HepG2 (cell line): ENCODE data around the gene C19orf47. TPM values are rescaled to one million over a fixed set of nuclear protein-coding genes. Genes with fewer than 3 reads are reported as not detected.
A peak's percentile ranks its signal among the peaks of the same experiment; 100 is the strongest.

ENCODE experiments used
- ARHGAP35 ChIP-seq: sonication (generic); formaldehyde crosslinking; IDR thresholded peaks from 2 replicates; pipeline ENCODE4 v1.9.0; 2022; ENCODE audit warnings: mild to moderate bottlenecking, inconsistent platforms, moderate library complexity, missing genetic modification reagents, borderline replicate concordance
- BCL6 ChIP-seq: IDR thresholded peaks from 2 replicates; pipeline ENCODE4 v1.6.1; 2016; ENCODE audit warnings: missing genetic modification reagents, missing compliant biosample characterization
- CCDC6 ChIP-seq: sonication (generic); formaldehyde crosslinking; IDR thresholded peaks from 2 replicates; pipeline ENCODE4 v1.8.1; 2022; ENCODE audit warnings: mild to moderate bottlenecking, missing genetic modification reagents, moderate library complexity
- GPBP1L1 ChIP-seq: sonication (generic); formaldehyde crosslinking; IDR thresholded peaks from 2 replicates; pipeline ENCODE4 v1.5.0; 2020; ENCODE audit warnings: mild to moderate bottlenecking, missing genetic modification reagents
- HDAC1 ChIP-seq: sonication (generic); formaldehyde crosslinking; IDR thresholded peaks from 2 replicates; pipeline ENCODE4 v1.5.1; 2020; ENCODE audit warnings: mild to moderate bottlenecking, missing genetic modification reagents
- HNRNPUL1 ChIP-seq: fragments of 200-400 bp; formaldehyde crosslinking; IDR thresholded peaks from 2 replicates; pipeline ENCODE4 v1.6.1; 2017; ENCODE audit warnings: low read depth, mild to moderate bottlenecking, low read length, moderate library complexity
- HOXA3 ChIP-seq: sonication (generic); formaldehyde crosslinking; IDR thresholded peaks from 2 replicates; pipeline ENCODE4 v1.5.0; 2020; ENCODE audit warnings: missing genetic modification reagents
- IRF1 ChIP-seq: sonication (generic); formaldehyde crosslinking; IDR thresholded peaks from 2 replicates; pipeline ENCODE4 v1.4.0; 2020; ENCODE audit warnings: low read depth, mild to moderate bottlenecking, missing genetic modification reagents
- JARID2 ChIP-seq: sonication (generic); formaldehyde crosslinking; IDR thresholded peaks from 2 replicates; pipeline ENCODE4 v1.8.1; 2023; ENCODE audit warnings: missing genetic modification reagents, inconsistent platforms; ENCODE audit not compliant: insufficient replicate concordance
- KAT8 ChIP-seq: IDR thresholded peaks from 2 replicates; pipeline ENCODE4 v1.6.1; 2016; ENCODE audit warnings: missing genetic modification reagents, missing compliant biosample characterization
- MTA3 ChIP-seq: sonication (generic); formaldehyde crosslinking; IDR thresholded peaks from 2 replicates; pipeline ENCODE4 v1.4.0; 2020; ENCODE audit warnings: missing genetic modification reagents
- NR2C2 ChIP-seq: sonication (generic); formaldehyde crosslinking; IDR thresholded peaks from 2 replicates; pipeline ENCODE4 v1.4.0; 2020; ENCODE audit warnings: missing genetic modification reagents, mild to moderate bottlenecking, moderate library complexity, borderline replicate concordance
- POGZ ChIP-seq: sonication (generic); formaldehyde crosslinking; IDR thresholded peaks from 2 replicates; pipeline ENCODE4 v1.4.0; 2020; ENCODE audit warnings: mild to moderate bottlenecking, missing genetic modification reagents
- POLR2AphosphoS2 ChIP-seq: IDR thresholded peaks from 2 replicates; pipeline ENCODE4 v1.6.1; 2011; ENCODE audit warnings: low read depth, low read length, improper control_type of control experiment
- RFX5 ChIP-seq: IDR thresholded peaks from 2 replicates; pipeline ENCODE4 v1.6.1; 2011; ENCODE audit warnings: low read depth, low read length, improper control_type of control experiment
- SYNCRIP ChIP-seq: fragments of 200-400 bp; formaldehyde crosslinking; IDR thresholded peaks from 2 replicates; pipeline ENCODE4 v1.6.1; 2018; ENCODE audit warnings: mild to moderate bottlenecking, low read depth, low read length; ENCODE audit not compliant: insufficient read depth
- TMF1 ChIP-seq: sonication (generic); formaldehyde crosslinking; IDR thresholded peaks from 2 replicates; pipeline ENCODE4 v1.8.1; 2022; ENCODE audit warnings: low read depth, missing genetic modification reagents
- WIZ ChIP-seq: sonication (generic); formaldehyde crosslinking; IDR thresholded peaks from 2 replicates; pipeline ENCODE4 v1.5.1; 2020; ENCODE audit warnings: mild to moderate bottlenecking, missing genetic modification reagents
- ZBTB43 ChIP-seq: sonication (generic); formaldehyde crosslinking; conservative IDR thresholded peaks from 2 replicates; pipeline ENCODE4 v1.4.0; 2020; ENCODE audit warnings: missing genetic modification reagents
- ZFX ChIP-seq: sonication (generic); formaldehyde crosslinking; IDR thresholded peaks from 2 replicates; pipeline ENCODE4 v1.4.0; 2020; ENCODE audit warnings: mild to moderate bottlenecking, low read depth, missing genetic modification reagents, moderate library complexity
- ZKSCAN5 ChIP-seq: sonication (generic); formaldehyde crosslinking; IDR thresholded peaks from 2 replicates; pipeline ENCODE4 v1.5.1; 2020; ENCODE audit warnings: mild to moderate bottlenecking, missing genetic modification reagents
- ZNF12 ChIP-seq: sonication (generic); formaldehyde crosslinking; IDR thresholded peaks from 2 replicates; pipeline ENCODE4 v1.5.0; 2020; ENCODE audit warnings: missing genetic modification reagents
- ZNF326 ChIP-seq: sonication (generic); formaldehyde crosslinking; IDR thresholded peaks from 2 replicates; pipeline ENCODE4 v1.4.0; 2020; ENCODE audit warnings: missing genetic modification reagents, borderline replicate concordance
- ZNF563 ChIP-seq: sonication (generic); formaldehyde crosslinking; IDR thresholded peaks from 2 replicates; pipeline ENCODE4 v1.8.0; 2022; ENCODE audit warnings: mild to moderate bottlenecking, moderate library complexity, missing genetic modification reagents
- ZNF616 ChIP-seq: sonication (generic); formaldehyde crosslinking; IDR thresholded peaks from 2 replicates; pipeline ENCODE4 v1.5.0; 2020; ENCODE audit warnings: low read depth, mild to moderate bottlenecking, missing genetic modification reagents
- ZNF709 ChIP-seq: sonication (generic); formaldehyde crosslinking; IDR thresholded peaks from 2 replicates; pipeline ENCODE4 v1.5.0; 2020; ENCODE audit warnings: mild to moderate bottlenecking, missing genetic modification reagents
- ZNF740 ChIP-seq: sonication (generic); formaldehyde crosslinking; IDR thresholded peaks from 2 replicates; pipeline ENCODE4 v1.4.0; 2020; ENCODE audit warnings: missing genetic modification reagents
- ZSCAN12 ChIP-seq: sonication (generic); formaldehyde crosslinking; IDR thresholded peaks from 2 replicates; pipeline ENCODE4 v1.9.0; 2021; ENCODE audit warnings: mild to moderate bottlenecking, missing genetic modification reagents
- polyA plus RNA-seq, 8 experiments: library from polyadenylated mRNA; depleted of rRNA in 3 of 8; stranded (reverse) in 7 of 8; unstranded in 1 of 8; fragments of >200 nt; fragmentation: Illumina TruSeq in 4 of 8; extraction: Trizol in 4 of 8; gene quantifications; 2 replicates each; pipeline versions ENCODE4 v1.2.1 to v1.2.3, GENCODE V29; 2011 to 2016; ENCODE audit warnings: low read depth in 4 of 8, missing spikeins in 1 of 8, mixed read lengths in 1 of 8; ENCODE audit not compliant: insufficient read depth in 1 of 8
- total RNA-seq, 5 experiments: library from RNA; depleted of rRNA; stranded (reverse); fragments of >200 nt; fragmentation: Illumina TruSeq; extraction: Trizol; gene quantifications; 2 replicates each; pipeline ENCODE4 v1.2.3, GENCODE V29; 2016; ENCODE audit warnings: low read depth in 1 of 5

The C19orf47 gene
- total and polyA plus RNA-seq, 2 of the 13 experiments (the other 11 are each of a cell fraction or from before 2014, with no cell fraction given): 8.1 to 10.6 TPM

GRCh38 chr19:40283414-40284250 is 64.6 kb downstream of the C19orf47 start (continued):
- TF ChIP-seq SYNCRIP: no peak
- TF ChIP-seq ZKSCAN5 (CRISPR knock-in tag): no peak
- 0 out of 2 replicates have a peak, but pooled peaks have one; percentile 18 for TF ChIP-seq KAT8 (CRISPR knock-in tag)
- no peak for TF ChIP-seq ZNF326
- TF ChIP-seq CCDC6: 0 out of 2 replicates have a peak, but pooled peaks have one; percentile 66
- no peak for TF ChIP-seq ZNF12 (CRISPR knock-in tag)
- TF ChIP-seq HNRNPUL1: no peak
- no peak for TF ChIP-seq TMF1 (CRISPR knock-in tag)
- TF ChIP-seq MTA3 (CRISPR knock-in tag): no peak
- TF ChIP-seq RFX5: no peak
- TF ChIP-seq GPBP1L1 (CRISPR knock-in tag): no peak
- peak; percentile 89; the same call in 1 of the 2 replicates for TF ChIP-seq ZNF740 (CRISPR knock-in tag)
- TF ChIP-seq HDAC1: peak; percentile 53
- peak; percentile 78 for TF ChIP-seq NR2C2 (CRISPR knock-in tag)
- no peak for TF ChIP-seq ZNF616
- TF ChIP-seq POLR2AphosphoS2: no peak
- no peak for TF ChIP-seq ZBTB43 (CRISPR knock-in tag)
- TF ChIP-seq WIZ (CRISPR knock-in tag): no peak
- peak; percentile 86 for TF ChIP-seq ZFX
- TF ChIP-seq POGZ: peak; percentile 37; the same call in 1 of the 2 replicates
- TF ChIP-seq ZSCAN12 (CRISPR knock-in tag): no peak
- TF ChIP-seq HOXA3 (CRISPR knock-in tag): peak; percentile 60
- TF ChIP-seq ARHGAP35 (CRISPR knock-in tag): no peak
- no peak for TF ChIP-seq ZNF709 (CRISPR knock-in tag)
- no peak for TF ChIP-seq JARID2 (CRISPR knock-in tag)
- TF ChIP-seq BCL6 (CRISPR knock-in tag): peak; percentile 53; the same call in 1 of the 2 replicates
- TF ChIP-seq IRF1 (CRISPR knock-in tag): no peak
- no peak for TF ChIP-seq ZNF563
